ENCODE results near the gene SLC2A2. TPM values are rescaled to one million over a fixed set of nuclear protein-coding genes. Genes with fewer than 3 reads are reported as not detected.

The SLC2A2 gene
- total and polyA plus RNA-seq, 5 donors: not detected

DNA sequence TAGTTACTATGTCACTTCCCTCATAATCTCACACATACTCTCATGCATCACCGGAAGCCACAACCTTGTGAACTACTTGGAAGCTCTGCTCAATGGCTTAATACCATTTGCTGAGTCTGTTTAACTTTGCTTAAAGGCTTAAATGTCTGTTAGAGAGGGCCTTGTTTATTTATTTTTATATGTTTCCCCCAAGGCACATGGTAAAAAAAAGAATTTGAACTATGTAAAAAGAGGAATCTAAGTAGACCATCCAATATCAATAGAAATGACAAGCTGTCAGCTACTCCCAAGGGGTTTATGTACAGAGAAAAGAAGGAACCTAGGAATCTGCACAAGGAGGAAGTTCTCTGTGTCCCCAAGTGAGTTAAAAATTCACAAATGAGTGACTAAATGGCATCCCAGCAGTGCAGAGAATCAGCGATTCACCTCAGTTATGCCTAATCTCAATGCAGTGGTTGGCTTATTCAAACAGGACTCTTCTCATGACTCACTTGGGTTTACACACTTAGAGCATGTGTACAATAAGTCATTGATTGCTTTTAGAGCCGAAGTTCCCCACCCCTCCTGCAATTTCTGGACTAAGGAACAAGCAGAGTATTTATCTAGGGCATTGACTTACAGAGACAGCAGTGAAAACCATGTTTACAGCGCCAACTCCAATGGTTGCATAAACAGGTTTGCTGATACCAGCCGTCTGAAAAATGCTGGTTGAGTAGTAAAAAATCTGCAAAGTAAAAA, 24.4 kb downstream of the SLC2A2 start:
- DNase-seq (no peak), ATAC-seq (no peak)
- no peak overlapping the region for H3K27ac ChIP-seq (ENCODE audit: low read length)
- H3K4me1 ChIP-seq (ENCODE audit: control insufficient read depth, insufficient read depth, low read length): no peaks in the 10 kb centered on the region
- 77% methylated on average over 5 of the region's 5 CpGs for WGBS
- H3K9me3 ChIP-seq (ENCODE audit: control insufficient read depth, low read length): no peaks in the 10 kb centered on the region
- intact Hi-C loops (cut with DNase I): no loop called here
- H3K27me3 ChIP-seq (ENCODE audit: control insufficient read depth, insufficient read depth): no peaks in the 10 kb centered on the region
- H3K4me3 ChIP-seq (ENCODE audit: low read length): no peak overlapping the region

DNA sequence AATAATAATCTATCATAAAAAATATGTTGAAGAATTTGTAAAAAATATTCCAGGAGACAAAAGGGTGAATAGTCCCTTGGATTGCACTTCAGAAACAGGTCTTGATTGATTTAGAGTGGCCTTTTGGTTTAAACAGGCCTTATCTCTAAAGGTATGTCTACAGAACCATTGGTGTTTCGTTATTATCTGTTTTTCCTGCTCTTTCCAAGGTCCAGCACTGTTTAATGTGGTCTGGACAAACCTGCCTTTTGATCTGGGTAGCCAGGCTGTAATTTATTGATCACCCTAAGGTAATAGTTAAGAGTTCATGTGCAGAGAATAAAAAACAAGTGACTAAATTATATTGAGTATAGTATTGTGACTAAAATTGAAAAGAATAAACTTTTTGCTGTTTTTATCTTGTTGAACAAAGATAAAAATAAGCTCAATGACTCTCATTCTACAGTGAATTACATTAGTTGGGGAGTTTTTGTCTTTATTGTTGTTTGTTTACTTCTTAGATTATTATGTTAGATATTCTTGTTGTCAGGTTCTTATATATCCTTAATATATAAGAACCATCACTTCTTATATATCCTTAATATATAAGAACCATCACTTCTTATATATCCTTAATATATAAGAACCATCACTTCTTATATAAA, 25.1 kb downstream of the SLC2A2 start:
- Histone ChIP-seq H3K4me3 (ENCODE audit: low read length) (no peak overlapping the region), H3K4me1 (ENCODE audit: control insufficient read depth, insufficient read depth, low read length) (no peaks in the 10 kb centered on the region), H3K9me3 (ENCODE audit: control insufficient read depth, low read length) (no peaks in the 10 kb centered on the region), H3K27ac (ENCODE audit: low read length) (no peak overlapping the region), H3K27me3 (ENCODE audit: control insufficient read depth, insufficient read depth) (no peaks in the 10 kb centered on the region)
- ATAC-seq (no peak), DNase-seq (no peak)
- intact Hi-C loops (cut with DNase I): no loop called here
- WGBS: 81% methylated on average over 1 of the region's 1 CpG

DNA sequence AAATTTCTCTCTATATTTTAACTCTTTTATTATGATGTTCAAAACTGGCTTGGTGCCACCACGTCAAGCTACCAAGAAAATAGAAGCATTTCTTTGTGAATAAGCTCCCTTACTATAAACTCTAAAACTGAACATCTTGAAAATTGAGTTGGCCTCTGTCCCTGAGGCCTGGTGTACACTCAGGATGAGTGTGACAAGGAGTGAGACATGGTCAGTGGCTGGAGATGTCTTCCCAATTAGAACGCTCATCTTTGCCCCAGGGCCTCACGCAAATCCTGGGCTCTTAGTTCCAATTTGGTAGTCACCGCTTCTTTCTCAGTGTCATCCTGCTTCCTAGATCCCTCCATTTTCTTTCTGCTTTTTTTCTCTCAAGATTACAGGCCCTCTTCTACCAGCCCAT, 26.2 kb downstream of the SLC2A2 start:
- WGBS: 85% methylated on average over 4 of the region's 4 CpGs
- intact Hi-C loops (cut with DNase I): no loop called here
- H3K27me3 ChIP-seq (ENCODE audit: control insufficient read depth, insufficient read depth): no peaks in the 10 kb centered on the region
- no peak for DNase-seq
- H3K4me3 ChIP-seq (ENCODE audit: low read length): no peak overlapping the region
- H3K4me1 ChIP-seq (ENCODE audit: control insufficient read depth, insufficient read depth, low read length): no peaks in the 10 kb centered on the region
- no peak overlapping the region for H3K27ac ChIP-seq (ENCODE audit: low read length)
- no peak for ATAC-seq
- H3K9me3 ChIP-seq (ENCODE audit: control insufficient read depth, low read length): no peaks in the 10 kb centered on the region

DNA sequence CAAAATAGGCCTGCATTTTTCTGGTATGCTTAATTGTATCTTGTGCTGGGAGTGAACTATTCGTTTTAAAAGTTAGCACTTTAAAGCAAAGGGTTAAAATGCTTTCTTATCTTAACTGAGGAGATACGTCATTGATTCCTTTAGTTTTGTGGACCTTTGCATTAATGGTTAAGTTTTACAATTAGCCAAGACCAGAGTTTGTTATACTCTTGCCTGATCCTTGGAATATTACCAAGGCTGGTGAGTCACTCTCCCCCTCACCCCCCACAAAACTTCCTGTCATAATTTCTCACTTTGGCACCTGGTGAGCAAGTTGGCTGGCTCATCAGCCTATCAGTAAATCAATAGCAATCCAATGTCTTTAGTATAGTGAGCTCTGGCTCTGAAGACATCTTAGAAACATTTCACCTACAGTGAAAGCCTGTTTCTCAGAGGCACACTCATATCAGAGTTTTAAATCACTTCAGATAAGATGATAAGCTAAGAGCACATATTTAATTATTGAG, 26.7 kb downstream of the SLC2A2 start:
- intact Hi-C loops (cut with DNase I): no loop called here
- H3K27me3 ChIP-seq (ENCODE audit: control insufficient read depth, insufficient read depth): no peaks in the 10 kb centered on the region
- H3K27ac ChIP-seq (ENCODE audit: low read length): no peak overlapping the region
- no peaks in the 10 kb centered on the region for H3K9me3 ChIP-seq (ENCODE audit: control insufficient read depth, low read length)
- H3K4me1 ChIP-seq (ENCODE audit: control insufficient read depth, insufficient read depth, low read length): no peaks in the 10 kb centered on the region
- DNase-seq: no peak
- ATAC-seq: no peak
- H3K4me3 ChIP-seq (ENCODE audit: low read length): no peak overlapping the region
- WGBS: 49% methylated on average over 2 of the region's 2 CpGs

DNA sequence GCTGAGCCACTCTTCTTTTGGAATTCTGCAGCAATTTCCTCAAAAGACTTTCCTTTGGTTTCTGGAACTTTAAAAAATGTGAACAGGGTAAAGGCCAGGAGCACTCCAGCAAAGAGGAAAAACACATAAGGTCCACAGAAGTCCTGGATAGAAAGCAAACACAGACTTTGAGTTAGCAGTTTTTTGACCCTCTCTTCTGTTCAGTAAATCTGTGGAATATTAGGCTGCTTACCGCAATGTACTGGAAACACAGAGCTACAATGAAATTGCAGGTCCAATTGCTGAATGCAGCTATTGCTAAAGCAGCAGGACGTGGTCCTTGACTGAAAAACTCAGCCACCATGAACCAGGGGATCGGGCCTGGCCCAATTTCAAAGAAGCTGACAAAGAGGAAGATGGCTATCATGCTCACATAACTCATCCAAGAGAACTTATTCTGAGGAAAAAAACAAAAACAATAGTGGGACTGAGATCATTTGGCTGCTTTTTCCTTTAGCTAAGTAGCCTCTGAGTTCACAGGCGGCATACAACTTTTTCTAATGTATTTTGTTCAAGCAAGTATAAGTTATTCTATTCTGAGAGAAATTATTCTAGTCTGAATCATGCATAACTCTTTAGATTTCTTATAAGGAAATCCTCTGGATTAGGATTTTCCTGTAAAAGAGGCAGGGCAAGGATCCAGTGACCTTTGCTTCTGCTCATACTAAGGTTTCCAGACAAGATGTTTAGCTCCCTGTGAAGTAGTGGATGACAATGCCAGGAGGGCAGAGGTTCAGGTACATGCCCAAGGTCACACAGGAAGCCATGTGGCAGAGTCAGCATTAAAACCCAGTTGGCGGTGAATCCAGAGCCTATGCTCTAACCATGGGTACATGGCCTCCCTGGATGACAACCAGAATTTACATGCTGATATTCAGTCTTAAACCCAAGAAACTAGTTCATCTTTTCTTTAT, 28.3 kb downstream of the SLC2A2 start:
- Histone ChIP-seq H3K27me3 (ENCODE audit: control insufficient read depth, insufficient read depth) (no peaks in the 10 kb centered on the region), H3K9me3 (ENCODE audit: control insufficient read depth, low read length) (no peaks in the 10 kb centered on the region), H3K27ac (ENCODE audit: low read length) (no peak overlapping the region), H3K4me1 (ENCODE audit: control insufficient read depth, insufficient read depth, low read length) (no peaks in the 10 kb centered on the region), H3K4me3 (ENCODE audit: low read length) (no peak overlapping the region)
- ATAC-seq: peak in 1 of 2 donors; percentile 22
- intact Hi-C loops (cut with DNase I): no loop called here
- no peak for DNase-seq
- WGBS: 62% methylated on average over 5 of the region's 5 CpGs

DNA sequence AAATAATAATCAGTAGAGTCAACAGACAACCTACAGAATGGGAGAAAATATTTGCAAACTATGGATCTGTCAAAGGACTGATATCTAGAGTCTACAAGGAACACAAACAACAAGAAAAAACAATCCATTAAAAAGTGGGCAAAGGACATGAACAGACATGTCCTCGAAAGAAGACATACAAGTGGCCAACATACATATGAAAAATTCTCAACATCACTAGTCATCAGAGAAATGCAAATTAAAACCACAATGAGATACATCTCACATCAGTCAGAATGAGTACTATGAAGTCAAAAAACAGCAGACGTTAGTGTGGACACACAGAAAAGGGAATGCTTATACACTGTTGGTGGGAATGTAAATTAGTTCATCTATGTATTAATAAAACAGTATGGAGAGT, 33.7 kb downstream of the SLC2A2 start:
- ATAC-seq: no peak

DNA sequence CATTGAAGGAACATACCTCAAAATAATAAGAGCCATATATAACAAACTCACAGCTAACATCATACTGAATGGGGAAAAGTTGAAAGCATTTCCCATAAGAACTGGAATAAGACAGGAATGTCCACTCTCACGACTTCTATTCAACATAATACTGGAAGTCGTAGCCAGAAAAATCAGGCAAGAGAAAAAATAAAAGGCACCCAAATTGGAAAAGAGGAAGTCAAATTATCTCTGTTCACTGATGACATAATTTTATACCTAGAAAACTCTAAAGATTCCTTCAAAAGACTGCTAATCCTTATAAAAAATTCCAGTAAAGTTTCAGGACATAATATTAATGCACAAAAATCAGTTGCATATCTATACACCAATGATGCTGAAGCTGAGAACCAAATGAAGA, 34.9 kb downstream of the SLC2A2 start:
- H3K27ac ChIP-seq (ENCODE audit: low read length): no peak overlapping the region
- no peak for DNase-seq
- H3K4me3 ChIP-seq (ENCODE audit: low read length): no peak overlapping the region
- 73% methylated on average over 2 of the region's 2 CpGs for WGBS
- H3K9me3 ChIP-seq (ENCODE audit: control insufficient read depth, low read length): no peaks in the 10 kb centered on the region
- H3K4me1 ChIP-seq (ENCODE audit: control insufficient read depth, insufficient read depth, low read length): no peaks in the 10 kb centered on the region
- intact Hi-C loops (cut with DNase I): no loop called here
- H3K27me3 ChIP-seq (ENCODE audit: control insufficient read depth, insufficient read depth): no peaks in the 10 kb centered on the region
- ATAC-seq: no peak

More for the DNA sequence above, 33.7 kb downstream of the SLC2A2 start:
- Histone ChIP-seq H3K4me1 (ENCODE audit: control insufficient read depth, insufficient read depth, low read length) (no peaks in the 10 kb centered on the region), H3K4me3 (ENCODE audit: low read length) (no peak overlapping the region), H3K27me3 (ENCODE audit: control insufficient read depth, insufficient read depth) (no peaks in the 10 kb centered on the region), H3K9me3 (ENCODE audit: control insufficient read depth, low read length) (no peaks in the 10 kb centered on the region), H3K27ac (ENCODE audit: low read length) (no peak overlapping the region)
- DNase-seq: no peak
- 68% methylated on average over 2 of the region's 2 CpGs for WGBS
- intact Hi-C loops (cut with DNase I): no loop called here

DNA sequence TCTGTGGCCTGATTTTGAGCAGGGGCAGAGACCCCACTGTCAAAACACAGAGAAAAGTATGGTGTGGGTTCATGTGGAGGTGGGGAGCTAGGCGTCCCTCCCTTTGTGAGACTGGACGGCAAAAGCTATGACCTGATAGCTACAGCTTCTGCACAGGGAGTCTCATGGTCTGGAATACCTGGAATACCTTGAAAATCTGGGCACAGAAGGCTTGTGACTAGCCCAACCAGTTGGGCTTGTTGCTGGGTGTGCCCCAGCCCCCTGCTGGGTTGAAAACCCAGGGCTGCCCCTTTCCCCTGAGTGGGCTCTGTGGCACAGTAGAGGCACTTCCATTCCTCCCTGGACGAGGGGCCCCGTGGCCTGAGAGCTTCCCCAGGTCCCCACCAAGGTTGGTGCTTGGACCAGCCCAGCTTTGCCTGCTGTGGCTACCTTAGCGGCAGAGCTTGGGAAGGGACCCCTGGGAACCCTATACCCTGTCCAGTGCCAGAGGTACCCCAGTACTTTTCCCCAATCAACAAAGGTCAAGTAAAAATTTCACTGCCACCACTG, 37.3 kb downstream of the SLC2A2 start:
- intact Hi-C loops (cut with DNase I): no loop called here

DNA sequence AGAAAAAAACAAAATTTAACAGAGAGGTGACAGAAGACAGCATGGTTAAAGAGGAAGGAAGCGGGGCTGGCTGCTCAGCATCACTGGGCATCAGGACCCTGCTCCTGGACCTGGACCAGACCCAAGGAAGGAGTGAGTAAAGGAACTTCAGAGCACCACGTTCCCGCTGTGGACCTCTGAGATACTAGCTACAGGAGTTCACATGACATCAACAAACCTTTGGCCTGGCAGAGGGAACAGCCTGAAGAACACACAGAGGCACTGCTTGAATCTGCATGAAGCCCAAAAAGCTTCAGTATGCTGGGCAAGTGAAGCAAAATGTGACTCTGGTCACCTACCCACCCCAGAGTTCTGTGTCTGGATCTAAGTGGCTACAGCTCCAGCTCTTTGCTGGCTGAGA, 38.1 kb downstream of the SLC2A2 start:
- DNase-seq: no peak
- intact Hi-C loops (cut with DNase I): no loop called here
- ATAC-seq: no peak
- Histone ChIP-seq H3K27ac (ENCODE audit: low read length) (no peak overlapping the region), H3K4me3 (ENCODE audit: low read length) (no peak overlapping the region), H3K9me3 (ENCODE audit: control insufficient read depth, low read length) (no peaks in the 10 kb centered on the region), H3K27me3 (ENCODE audit: control insufficient read depth, insufficient read depth) (no peaks in the 10 kb centered on the region), H3K4me1 (ENCODE audit: control insufficient read depth, insufficient read depth, low read length) (no peaks in the 10 kb centered on the region)
- WGBS: 80% methylated on average over 3 of the region's 3 CpGs

More for the DNA sequence above, 37.3 kb downstream of the SLC2A2 start:
- Histone ChIP-seq H3K27me3 (ENCODE audit: control insufficient read depth, insufficient read depth) (no peaks in the 10 kb centered on the region), H3K4me1 (ENCODE audit: control insufficient read depth, insufficient read depth, low read length) (no peaks in the 10 kb centered on the region), H3K4me3 (ENCODE audit: low read length) (no peak overlapping the region), H3K27ac (ENCODE audit: low read length) (no peak overlapping the region), H3K9me3 (ENCODE audit: control insufficient read depth, low read length) (no peaks in the 10 kb centered on the region)
- ATAC-seq (no peak), DNase-seq (no peak)
- WGBS: 92% methylated on average over 5 of the region's 5 CpGs

DNA sequence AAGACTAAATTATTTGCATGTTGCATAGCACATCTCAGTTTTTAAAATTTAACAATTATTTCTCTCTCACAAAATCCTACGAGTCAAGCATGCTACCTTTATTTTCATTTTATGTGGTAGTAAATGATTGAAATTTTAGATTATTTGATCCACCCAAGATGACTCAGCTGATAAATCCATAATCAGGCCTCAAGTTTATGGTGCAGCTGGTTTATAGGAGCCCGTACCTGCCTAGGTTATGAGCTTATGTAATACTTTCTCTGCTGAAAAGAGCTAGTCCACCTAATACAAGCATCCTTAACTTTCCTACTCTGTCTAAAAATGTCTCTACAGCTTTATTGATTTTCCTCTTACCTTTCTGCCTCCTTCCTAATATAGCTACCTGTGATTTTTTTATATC, 41.2 kb downstream of the SLC2A2 start:
- Histone ChIP-seq H3K27ac (ENCODE audit: low read length) (no peak overlapping the region), H3K9me3 (ENCODE audit: control insufficient read depth, low read length) (no peaks in the 10 kb centered on the region), H3K27me3 (ENCODE audit: control insufficient read depth, insufficient read depth) (no peaks in the 10 kb centered on the region), H3K4me3 (ENCODE audit: low read length) (no peak overlapping the region), H3K4me1 (ENCODE audit: control insufficient read depth, insufficient read depth, low read length) (no peaks in the 10 kb centered on the region)
- ATAC-seq (no peak), DNase-seq (no peak)
- WGBS: 94% methylated on average over 2 of the region's 2 CpGs
- intact Hi-C loops (cut with DNase I): no loop called here

Measured in right cardiac atrium (tissue), 5 donors.